Activated CD8-positive, alpha-beta memory T cell treated with anti-CD3 and anti-CD28 coated beads, Interleukin-2, amount 50 U/mL, for 1 hour (primary cell): ENCODE results near the gene PLCB4.

Experiments
- DNase-seq: peaks from one replicate; pipeline ENCODE4 v3.0.0-alpha.2; 2020; ENCODE audit errors: extremely low read depth

PLCB4 gene

GRCh38 chr20:9179193-9179802 is 110.4 kb downstream of the PLCB4 start:
- DNase-seq = no peak

DNA sequence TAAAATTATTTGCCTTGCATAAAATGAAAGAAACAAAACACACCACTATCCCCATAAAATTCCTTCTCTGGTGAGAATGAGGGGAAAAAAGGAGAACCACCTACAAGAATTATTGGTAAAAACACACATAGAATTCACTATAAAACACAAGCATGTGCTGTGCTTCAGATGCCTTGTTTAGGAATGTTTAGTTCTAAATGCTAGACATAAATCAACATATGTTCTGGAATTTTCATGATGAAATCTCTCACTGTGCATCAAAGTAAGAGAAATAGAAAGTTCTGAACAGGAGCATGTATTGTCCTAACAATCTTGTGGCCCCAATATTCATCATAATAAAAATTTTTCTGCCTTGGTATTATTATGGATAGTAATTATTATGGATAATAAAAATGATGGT is 111.0 kb downstream of the PLCB4 start:
- no peak for DNase-seq

DNA sequence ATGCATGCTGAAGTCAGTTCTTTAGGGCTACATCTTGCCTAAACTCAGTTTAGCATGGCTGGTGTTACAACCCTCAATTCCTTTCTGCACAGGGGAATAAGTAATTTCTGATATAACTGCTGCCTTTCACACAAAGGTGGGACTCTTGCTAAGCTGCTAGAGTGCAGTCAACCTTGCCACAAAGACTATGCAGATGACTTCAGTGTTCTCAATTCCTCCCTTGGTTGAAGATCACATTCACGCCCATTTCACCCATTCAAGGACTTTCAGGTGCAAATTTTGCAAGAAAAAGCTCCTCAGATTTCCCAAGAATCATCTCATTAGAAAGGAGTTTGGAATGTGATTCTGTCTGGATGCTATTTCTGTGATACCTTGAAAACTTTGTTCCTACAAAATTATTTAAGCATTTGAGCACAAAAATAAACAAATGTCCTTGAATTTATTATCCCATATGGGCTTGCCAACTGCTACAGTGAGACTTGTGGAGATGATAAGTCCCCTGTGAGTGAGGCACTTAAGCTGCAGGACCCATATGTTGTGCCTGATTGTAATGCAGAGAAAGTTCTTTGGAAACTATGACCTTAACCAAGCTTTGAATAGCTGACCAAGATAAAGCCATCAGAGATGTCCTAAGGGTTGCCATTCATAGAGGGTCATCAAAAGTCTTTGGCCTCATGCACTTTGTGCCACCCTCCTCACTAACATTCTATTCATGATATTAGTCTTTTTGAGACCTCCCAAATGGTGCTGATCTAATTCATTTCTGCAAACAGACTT is 111.8 kb downstream of the PLCB4 start:
- no peak for DNase-seq

DNA sequence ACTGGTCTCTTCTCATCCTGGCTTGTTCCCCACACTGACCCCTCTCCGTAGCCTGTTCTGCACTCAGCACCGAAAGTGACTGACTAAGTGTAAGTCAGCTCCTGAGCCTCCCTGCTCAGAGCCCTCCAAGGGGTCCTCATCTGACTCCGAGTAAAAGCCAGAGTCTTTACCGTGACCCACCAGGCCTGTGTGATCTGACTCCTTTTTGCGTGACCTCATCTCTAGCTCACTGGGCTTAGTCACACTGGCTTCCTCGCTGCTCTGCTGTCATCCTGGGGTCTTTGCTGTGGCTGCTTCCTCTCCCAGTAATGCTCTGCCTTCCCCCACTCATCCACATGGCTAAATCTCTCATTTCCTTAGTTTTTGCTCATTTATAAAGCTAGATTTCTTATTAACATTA is 116.6 kb downstream of the PLCB4 start:
- no peak for DNase-seq

DNA sequence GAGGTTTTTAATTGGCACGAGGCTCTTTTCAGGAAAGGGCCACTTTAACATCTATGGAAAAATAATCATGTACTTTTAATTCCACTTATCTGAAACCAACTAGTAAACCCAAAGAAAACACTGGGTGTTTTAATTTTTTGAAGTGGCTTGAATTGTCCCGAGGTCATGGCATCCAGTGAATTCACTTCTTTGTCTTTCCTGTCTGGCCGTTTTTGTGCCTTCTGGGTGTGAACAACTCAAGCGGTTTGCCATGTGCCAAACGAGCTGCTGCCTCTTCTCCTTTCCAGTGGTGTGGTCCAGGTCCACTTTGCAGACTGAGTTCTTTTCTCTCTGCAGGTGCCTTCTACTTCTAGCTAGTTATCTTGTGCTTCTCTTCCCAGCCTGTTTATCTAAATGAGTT is 117.5 kb downstream of the PLCB4 start:
- no peak for DNase-seq

DNA sequence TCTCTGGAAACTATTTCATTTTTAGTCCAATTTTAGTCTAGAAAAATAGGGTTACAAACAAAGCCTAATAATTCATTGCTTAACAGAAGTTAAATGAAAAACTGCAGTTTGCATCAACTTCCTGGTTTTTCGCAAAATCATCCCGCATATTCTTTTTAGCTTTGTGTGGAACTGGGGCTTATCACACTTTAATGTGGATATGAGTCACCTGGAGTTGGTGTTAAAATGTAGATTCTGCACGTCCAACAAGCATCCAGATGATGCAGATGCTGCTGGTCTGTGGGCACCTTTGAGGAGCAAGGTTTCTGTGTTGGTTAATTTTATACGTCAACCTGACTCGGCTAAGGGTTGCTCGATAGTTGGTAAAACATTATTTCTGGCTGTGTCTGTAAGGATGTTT is 126.1 kb downstream of the PLCB4 start:
- DNase-seq = no peak

DNA sequence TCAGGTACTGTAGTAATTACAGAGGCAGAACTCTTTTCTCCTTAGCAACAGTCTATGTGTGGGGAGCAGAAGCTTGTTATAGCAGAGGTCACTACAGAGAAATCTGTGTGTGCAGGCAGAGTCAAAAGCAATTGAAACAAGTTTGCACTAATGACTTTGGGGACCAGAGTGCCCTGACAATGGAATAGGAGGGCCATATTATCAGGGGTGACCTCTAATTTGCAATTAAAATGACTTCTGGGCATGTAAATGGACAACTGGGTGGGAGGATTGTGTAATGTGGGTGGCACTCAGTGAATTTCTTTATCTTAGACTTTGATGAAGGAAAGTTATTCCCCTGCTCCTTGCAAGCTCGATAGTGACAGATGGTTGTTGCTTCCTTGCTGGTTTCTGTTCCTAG is 127.2 kb downstream of the PLCB4 start:
- DNase-seq = no peak

DNA sequence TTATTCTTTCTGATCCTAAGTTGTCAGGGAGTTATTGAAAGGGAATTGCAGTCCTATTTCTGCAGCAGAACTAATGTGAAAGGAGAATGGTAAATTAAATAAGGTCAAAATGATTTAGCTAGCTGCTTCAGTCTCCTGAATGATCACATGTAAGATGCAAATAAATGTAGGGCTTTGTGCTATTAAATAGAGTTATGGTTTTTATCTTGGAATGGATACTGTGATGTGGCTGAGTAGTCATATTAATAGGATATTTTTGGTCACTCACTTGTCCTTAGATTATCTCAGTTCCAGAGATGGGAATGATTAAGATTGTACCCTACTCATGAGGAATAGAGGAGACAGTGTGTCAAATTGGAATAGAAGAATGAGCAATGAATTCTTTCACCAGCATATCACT is 129.6 kb downstream of the PLCB4 start:
- no peak for DNase-seq

GRCh38 chr20:9200196-9200595 is 131.3 kb downstream of the PLCB4 start:
- DNase-seq = no peak

- DNase-seq = no peak
Measured at GRCh38 chr20:9200620-9201019, 131.7 kb downstream of the PLCB4 start.

GRCh38 chr20:9202420-9203080 is 133.7 kb downstream of the PLCB4 start:
- no peak for DNase-seq

GRCh38 chr20:9203081-9203447 is 134.2 kb downstream of the PLCB4 start:
- no peak for DNase-seq

DNA sequence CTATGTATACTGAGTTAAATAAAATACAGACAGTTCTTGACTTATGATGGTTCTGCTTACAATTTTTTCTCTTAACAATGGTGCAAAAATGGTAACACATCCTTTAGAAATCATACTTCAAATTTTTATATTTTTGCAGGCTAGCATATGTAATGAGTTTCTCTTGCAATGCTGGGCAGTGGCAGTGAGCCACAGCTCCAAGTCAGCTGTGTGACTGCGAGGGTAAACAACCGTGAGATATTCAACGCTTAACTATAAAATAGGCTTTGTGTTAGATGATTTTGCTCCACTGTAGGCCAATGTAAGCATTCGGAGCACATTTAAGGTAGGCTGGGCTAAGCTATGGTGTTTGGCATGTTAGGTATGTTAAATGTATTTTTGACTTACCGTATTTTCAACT is 136.1 kb downstream of the PLCB4 start:
- DNase-seq = no peak

GRCh38 chr20:9206486-9206885 is 137.6 kb downstream of the PLCB4 start:
- no peak for DNase-seq

GRCh38 chr20:9207253-9207652 is 138.4 kb downstream of the PLCB4 start:
- DNase-seq = no peak

DNA sequence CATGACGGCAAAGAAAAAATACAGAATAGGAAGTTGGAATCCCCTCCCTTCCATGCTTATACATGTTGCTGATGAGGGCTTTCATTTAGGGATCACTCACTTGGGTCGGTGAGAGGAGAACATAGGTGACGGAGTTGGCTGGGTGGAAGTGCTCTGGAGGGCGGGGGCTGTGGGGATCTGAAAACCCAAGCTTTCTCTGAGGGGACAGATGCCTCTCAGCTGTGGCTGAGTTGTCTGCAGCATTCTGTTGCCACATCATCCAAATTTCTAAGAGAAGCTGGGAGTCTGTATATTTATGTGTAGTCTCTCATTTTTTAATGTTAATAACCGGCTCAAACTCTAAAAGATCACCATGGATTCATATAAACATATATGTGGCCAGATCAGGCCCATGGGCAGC is 141.5 kb downstream of the PLCB4 start:
- no peak for DNase-seq

DNA sequence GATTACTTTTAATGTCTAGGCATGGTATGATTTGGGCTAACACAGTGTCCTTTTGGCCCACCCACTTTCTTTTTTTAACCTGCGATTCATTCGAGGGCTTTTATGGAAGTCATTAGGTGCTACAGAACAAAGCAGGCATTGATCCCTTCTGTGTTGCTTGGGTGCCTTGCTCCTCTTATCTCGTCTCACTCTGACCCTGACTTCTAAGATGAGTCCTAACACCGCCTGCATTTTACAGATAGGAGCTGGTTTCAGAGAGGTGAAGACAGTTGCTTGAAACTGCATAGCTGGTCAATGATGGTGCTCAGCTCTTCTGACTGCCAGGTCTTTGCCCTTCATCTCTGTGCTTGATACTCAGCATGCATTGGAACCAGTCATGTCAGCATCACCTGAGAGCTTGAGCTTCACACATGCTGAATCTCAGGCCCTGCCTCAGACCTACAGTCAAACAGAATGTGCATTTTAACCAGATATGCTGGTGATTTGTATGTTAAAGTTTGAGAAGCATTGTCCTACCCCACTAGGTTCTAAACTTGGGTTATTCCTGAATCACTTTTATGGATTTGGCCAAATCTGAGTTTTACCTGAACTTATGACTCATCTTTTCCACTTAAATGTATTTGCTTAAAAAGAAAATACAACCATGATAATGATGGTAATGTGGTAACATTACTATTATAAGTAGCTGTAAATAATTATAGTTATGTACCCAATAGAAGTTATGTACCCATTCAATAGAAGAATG is 142.3 kb downstream of the PLCB4 start:
- DNase-seq = no peak

DNA sequence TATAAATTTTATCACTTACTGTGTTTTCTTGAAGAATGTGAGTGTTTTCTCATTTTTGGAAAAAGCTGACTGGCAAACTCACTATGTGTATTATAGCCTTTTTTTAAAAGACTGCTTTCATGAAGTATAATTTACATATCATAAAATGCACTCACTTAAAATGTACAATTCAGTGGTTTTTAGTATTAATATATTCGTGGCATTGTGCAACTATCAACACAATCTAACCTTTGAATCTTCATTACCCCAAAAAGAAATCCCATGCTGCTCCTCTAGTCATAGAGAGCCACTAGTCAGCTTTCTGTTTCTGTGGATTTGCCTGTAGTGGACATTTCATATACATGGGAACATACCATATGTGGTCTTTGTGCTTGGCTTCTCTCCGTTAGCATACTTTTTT is 143.8 kb downstream of the PLCB4 start:
- DNase-seq = no peak

DNA sequence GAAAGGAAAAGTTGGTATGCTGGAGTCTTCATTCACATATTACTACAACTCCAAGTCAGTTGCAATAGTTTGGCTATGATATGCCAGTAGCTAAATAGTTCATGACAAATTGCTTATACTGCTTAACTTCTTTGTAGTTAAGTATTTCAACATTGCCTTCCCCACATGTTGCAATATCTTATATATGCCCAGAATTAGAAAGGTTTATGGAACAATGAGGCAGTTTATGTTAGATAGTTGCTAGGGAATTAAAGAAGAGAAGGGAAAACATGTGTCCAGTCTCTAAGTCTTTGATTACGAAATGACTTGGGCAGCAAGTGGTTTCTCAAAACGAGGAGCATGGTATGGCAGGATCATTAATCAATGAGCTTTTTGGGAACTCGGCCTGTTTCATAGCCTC is 145.8 kb downstream of the PLCB4 start:
- DNase-seq = no peak

DNA sequence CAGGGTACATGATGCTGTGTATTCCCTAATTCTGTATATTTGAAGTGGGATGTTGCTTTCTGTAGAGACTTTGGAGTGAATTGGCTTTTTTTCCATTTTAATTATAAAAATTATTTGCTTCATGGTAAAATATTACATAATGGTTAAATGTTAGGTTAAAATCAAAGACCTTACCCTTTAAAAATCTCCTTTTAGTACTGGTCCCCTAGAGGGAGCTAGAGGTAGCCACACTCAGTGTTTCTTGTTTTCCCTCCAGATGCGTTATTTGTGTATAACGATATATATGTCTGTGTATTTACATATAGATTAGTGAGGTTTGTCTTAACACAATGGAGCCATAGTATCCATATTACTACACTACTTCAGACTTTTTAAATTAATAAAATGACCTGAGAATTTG is 146.7 kb downstream of the PLCB4 start:
- DNase-seq = no peak

- DNase-seq = no peak
Measured at GRCh38 chr20:9218531-9218961, 149.7 kb downstream of the PLCB4 start.

- DNase-seq = no peak
Measured at GRCh38 chr20:9220874-9221547, 152.1 kb downstream of the PLCB4 start.
